A172 (cell line): ENCODE measurements around the gene SNRNP40. TPM values are rescaled to one million over a fixed set of nuclear protein-coding genes. Genes with fewer than 3 reads are reported as not detected.
A peak's percentile ranks its signal among the peaks of the same experiment; 100 is the strongest.

Experiments
- DNase-seq: peaks from one replicate; pipeline ENCODE4 v3.0.0-alpha.2; 2015; ENCODE audit warnings: low spot score
- total RNA-seq: library from RNA; depleted of rRNA; stranded (reverse); fragments of >200 nt; shearing (Covaris generic); gene quantifications from 2 replicates; pipeline ENCODE4 v1.2.3, GENCODE V29; 2014; rRNA removed

The SNRNP40 gene
- total RNA-seq, result 88.1 and 89.8 TPM in 2 replicates

DNA sequence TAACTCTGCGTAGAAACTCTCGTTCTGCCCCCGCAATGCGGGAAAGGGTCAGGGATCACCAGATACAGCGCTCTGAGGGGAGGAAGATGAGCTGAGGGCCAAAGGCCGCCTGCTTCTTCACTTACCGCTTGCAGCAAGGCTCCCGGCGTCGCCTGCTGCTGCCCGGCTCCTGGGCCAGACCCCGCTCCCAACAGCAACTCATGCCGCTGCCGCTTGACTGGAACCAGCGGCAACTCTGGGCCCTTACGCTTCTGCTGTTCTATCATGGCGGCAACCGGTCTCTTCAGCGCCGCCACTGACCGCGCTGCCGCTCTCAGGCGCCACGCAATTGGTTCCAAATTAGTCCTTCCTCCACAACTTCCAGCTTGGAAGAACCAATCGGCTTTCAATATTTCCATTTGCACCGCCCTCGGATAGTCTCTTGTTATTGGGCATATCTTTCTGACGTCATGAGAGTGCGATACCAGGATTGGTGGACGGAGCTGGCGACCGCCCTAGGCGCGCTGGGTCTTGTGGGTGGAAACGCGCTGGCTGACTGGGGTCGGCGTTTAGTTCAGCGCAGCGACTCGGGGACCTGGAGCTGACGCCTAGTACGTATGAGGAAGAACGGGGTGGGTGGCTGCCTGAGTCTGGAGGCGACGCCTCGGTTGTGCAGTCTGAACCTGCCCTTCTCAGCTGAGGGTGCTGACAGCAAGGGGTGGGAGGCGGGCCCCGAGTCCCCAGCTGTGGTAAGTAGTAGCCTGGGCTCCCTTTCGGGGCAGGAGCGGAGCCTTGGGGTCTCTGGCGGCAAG lies at the start of gene SNRNP40, which contains the start of gene ZCCHC17:
Gene SNRNP40 (minus strand): TSS at position 303 of the 791 bp plus-strand sequence. CDS start 37 bp downstream, at position 266.
Gene ZCCHC17 (plus strand): TSS at position 547 of the 791 bp plus-strand sequence. CDS start 13,067 bp downstream, outside the sequence.
- DNase-seq, result peak; percentile 94

GRCh38 chr1:31345635-31346034 lies 49.0 kb upstream of the SNRNP40 start:
- DNase-seq, result no peak

GRCh38 chr1:31344503-31344902 lies 47.9 kb upstream of the SNRNP40 start:
- DNase-seq, result no peak

- DNase-seq, result no peak
These were observed 40.3 kb upstream of the SNRNP40 start for GRCh38 chr1:31336687-31337467.

DNA sequence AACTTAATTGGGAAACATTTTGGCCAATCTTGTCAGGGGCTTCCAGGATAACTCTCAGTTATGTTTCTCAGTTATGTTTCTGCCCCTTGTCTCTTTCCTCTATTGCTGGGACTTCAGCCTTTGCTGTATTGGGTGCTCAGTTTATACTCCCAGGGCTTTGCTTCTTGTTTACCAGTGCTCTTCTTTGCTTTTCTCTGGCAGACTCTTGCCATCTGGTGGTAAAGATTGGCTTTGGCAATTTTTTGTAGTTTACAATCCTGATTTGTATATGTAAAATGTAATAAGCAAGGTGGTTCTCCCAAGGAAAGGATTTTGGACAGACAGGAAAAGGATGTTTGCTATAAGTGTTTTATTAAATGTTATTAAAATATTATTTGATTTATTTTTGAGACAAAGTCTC lies 38.4 kb upstream of the SNRNP40 start:
- peak; percentile 25 for DNase-seq

GRCh38 chr1:31327381-31327780 lies 30.8 kb upstream of the SNRNP40 start:
- DNase-seq, result no peak

GRCh38 chr1:31326461-31326860 lies 29.9 kb upstream of the SNRNP40 start:
- DNase-seq, result no peak

DNA sequence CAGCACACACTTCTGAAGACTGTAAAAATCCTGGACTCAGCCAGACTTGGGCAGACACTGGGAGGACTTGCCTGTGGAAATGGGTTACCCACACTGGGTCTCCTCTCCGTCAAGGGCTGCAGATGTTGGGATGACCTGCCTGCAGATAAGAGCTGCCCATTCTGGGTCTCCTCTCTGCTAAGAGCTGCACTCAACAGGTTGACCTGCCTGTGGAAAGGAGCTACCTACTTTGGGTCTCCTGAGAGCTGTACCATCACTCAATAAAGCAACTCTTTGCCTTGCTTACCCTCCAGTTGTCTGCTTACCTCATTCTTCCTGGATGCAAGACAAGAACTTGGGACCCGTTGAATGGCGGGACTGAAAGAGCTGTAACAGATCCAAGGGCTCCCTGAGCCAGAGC lies 28.4 kb upstream of the SNRNP40 start:
- DNase-seq, result no peak

- DNase-seq, result no peak
These were observed 27.5 kb upstream of the SNRNP40 start for GRCh38 chr1:31324093-31324492.

GRCh38 chr1:31318146-31318545 lies 21.6 kb upstream of the SNRNP40 start:
- no peak for DNase-seq

- no peak for DNase-seq
These were observed 19.3 kb upstream of the SNRNP40 start for GRCh38 chr1:31315902-31316301.

DNA sequence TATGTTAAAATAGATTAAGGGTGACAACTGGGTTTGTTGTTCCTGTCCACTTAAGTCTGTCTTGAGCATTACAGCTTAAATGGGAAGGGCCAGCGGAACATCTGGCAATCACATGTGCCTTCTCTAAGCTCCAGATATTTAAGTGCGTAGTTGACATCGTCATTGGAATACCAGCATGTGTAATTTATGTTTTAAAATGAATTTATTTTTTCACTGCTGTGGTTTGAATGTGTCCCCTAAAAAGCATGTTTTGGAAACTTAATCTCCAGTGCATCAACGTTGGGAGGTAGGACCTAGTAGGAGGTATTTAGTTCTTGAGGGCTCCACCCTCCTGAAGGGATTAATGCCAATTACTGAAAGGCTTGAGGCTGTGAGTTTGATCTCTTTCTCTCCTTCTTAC lies 13.6 kb upstream of the SNRNP40 start:
- no peak for DNase-seq

- DNase-seq, result no peak
These were observed 11.4 kb upstream of the SNRNP40 start for GRCh38 chr1:31308036-31308435.

GRCh38 chr1:31306278-31306677 lies 9.7 kb upstream of the SNRNP40 start:
- peak; percentile 62 for DNase-seq

DNA sequence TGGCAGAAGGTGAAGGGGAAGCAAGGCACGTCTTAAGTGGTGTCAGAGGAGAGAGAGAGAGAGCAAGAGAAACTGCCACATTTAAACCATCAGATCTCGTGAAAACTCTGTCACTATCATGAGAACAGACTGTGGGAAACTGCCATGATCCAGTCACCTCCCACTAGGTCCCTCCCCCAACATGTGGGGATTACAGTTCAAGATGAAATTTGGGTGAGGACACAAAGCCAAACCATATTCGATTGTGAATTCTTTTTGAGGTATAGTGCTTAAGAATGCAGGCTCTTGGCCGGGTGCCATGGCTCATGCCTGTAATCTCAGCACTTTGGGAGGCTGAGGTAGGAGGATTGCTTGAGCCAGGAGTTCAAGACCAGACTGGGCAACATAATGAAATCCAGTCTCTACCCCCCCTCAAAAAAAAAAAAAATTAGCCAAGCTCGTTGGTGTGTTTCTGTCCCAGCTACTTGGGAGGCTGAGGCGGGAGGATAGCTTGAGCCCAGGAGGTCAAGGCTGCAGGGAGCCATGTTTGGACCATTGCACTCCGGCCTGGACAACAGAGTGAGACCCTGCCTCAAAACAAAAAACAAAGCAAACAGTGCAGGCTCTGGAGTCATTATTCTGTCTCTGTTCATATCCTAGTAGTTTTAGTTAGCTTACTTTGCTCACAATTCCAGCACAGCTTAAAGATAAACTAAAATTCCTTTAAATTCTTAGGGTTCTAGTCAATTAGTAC lies 6.3 kb upstream of the SNRNP40 start:
- no peak for DNase-seq

DNA sequence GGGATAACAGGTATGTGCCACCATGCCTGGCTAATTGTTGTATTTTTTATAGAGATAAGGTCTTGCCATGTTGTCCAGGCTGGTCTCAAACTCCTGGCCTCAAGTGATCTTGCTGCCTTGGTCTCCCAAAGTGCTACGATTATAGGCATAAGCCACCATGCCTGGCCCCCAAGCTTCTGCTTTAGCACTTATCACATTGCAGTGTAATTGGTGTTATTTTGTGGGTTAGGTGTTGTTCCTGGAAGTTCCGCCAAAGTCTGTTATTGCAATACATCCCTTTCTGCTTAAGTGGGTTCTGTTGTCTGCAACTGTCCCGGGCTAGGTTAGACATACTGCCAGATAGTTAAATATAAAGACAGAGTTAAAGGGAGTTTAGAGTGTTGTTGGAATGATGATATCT lies 3.6 kb upstream of the SNRNP40 start:
- DNase-seq, result no peak

GRCh38 chr1:31299365-31299764 lies 2.8 kb upstream of the SNRNP40 start:
- DNase-seq, result no peak

- no peak for DNase-seq
These were observed 974 bp upstream of the SNRNP40 start for GRCh38 chr1:31297277-31298247.

DNA sequence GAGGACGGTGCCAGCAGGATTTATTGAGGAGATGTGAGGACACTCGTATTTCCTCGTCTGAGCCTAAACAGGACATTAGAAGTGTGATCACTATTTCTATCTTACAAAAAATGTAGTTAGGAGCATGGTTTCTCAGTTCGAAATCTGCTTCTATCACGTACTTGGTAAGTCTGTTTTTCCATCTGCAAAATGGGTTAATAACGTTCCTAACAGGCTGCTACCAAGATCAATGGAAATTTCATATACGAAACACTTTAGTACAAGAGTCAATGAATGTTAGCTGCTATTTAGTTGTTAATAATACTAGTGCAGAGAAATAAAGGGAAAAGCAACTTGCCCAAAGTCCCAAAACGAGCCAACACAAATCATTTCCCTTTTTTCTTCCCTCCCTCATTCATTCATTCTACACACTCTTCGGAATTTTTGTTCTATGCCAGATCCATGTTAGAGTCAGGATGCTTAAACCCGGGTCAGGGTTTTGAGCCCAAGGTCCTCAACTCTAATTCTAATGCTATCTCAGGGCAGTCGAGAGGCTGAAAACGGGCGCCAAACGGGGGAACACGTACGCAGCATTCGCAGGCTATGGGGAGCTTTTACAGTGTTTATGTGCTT lies 608 bp downstream of the SNRNP40 start:
- no peak for DNase-seq

DNA sequence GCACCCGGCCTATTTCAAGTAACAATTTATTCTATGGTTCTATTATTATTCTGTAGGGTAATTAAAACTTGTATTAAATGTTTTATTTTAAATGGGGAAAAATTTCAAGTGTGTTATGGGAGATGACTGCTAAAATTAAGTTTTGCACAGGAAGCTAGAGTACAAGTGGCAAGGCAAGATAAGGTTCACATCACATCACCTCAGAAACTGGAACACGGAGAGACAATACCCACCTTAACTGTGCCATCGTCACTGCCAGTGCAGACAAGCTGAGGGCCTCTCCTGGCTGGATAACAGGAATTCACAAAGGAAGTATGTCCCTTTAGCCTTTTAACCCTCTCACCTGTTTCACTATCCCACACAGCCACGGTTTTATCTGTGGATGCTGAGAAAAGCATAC lies 7.6 kb downstream of the SNRNP40 start:
- no peak for DNase-seq
